Gastrocnemius medialis (tissue), 4 donors: ENCODE measurements around the gene BMI1. TPM values are rescaled to one million over a fixed set of nuclear protein-coding genes. Genes with fewer than 3 reads are reported as not detected.

Source experiments
- ATAC-seq, 2 donors: fragments of 150-250 bp; one replicate each; pipeline ENCODE4 v1.9.1; 2016
- DNase-seq, 2 donors: peaks; one replicate each; pipeline ENCODE4 v3.0.0-alpha.2; 2019
- H3K27ac ChIP-seq, 4 donors: fragments of 200-600 bp; sonication (generic); 1 replicate in 1 of 4; 2 replicates in 3 of 4; pipeline ENCODE4 v1.5.1; 2016 to 2018; ENCODE audit warnings: mild to moderate bottlenecking in 2 of 4, moderate library complexity in 1 of 4
- H3K27me3 ChIP-seq, 3 donors: fragments of 200-600 bp; sonication (generic) in 2 of 3; 1 replicate in 1 of 3; 2 replicates in 2 of 3; pipeline versions ENCODE4 v1.5.1 to v1.6.0; 2016 to 2019; ENCODE audit warnings: mild to moderate bottlenecking in 1 of 3, moderate library complexity in 1 of 3
- H3K36me3 ChIP-seq, 2 donors: fragments of 200-600 bp; sonication (generic) in 1 of 2; one replicate each; pipeline ENCODE4 v1.5.1; 2017 to 2018
- H3K4me1 ChIP-seq, 2 donors: fragments of 200-600 bp; sonication (generic) in 1 of 2; one replicate each; pipeline ENCODE4 v1.5.1; 2016 to 2017; ENCODE audit warnings: mild to moderate bottlenecking in 2 of 2
- H3K4me3 ChIP-seq, 4 donors: fragments of 200-600 bp; sonication (generic) in 3 of 4; 1 replicate in 1 of 4; 2 replicates in 3 of 4; pipeline ENCODE4 v1.5.1; 2016 to 2019; ENCODE audit warnings: mild to moderate bottlenecking in 2 of 4
- H3K9me3 ChIP-seq, 3 donors: fragments of 200-600 bp; sonication (generic) in 2 of 3; 1 replicate in 1 of 3; 2 replicates in 2 of 3; pipeline ENCODE4 v1.5.1; 2016 to 2019
- CTCF ChIP-seq, 5 experiments: fragments of 450-650 bp in 3 of 5; fragments of 200-600 bp in 2 of 5; sonication (generic) in 2 of 5; IDR thresholded peaks in 4 of 5; conservative IDR thresholded peaks in 1 of 5; 1 replicate in 4 of 5; 2 replicates in 1 of 5; pipeline ENCODE4 v1.5.1; 2016 to 2019; ENCODE audit warnings: antibody characterized with exemption in 5 of 5, mild to moderate bottlenecking in 3 of 5, moderate library complexity in 3 of 5
- POLR2A ChIP-seq, 2 donors: fragments of 450-650 bp; IDR thresholded peaks; one replicate each; pipeline ENCODE4 v1.6.1; 2017; ENCODE audit warnings: antibody characterized with exemption in 2 of 2, mild to moderate bottlenecking in 2 of 2, moderate library complexity in 2 of 2
- in situ Hi-C, 4 donors: fragments of 200-750 bp; cut with MboI; loops; one replicate each; pipeline versions ENCODE4 v1.15.0 to v1.8.0; 2017; ENCODE audit warnings: low sequenced_read_pairs in 4 of 4
- intact Hi-C: fragments of 100-400 bp; cut with DNase I; formaldehyde crosslinking; loops from one replicate; pipeline ENCODE4 v1.15.1; 2023; ENCODE audit warnings: low total_unique reads
- total RNA-seq, 4 donors: library from RNA; depleted of rRNA; stranded (reverse); fragments of >200 nt; gene quantifications; one replicate each; pipeline versions ENCODE4 v1.1.0 to v1.2.3, GENCODE V29; 2016

Gene BMI1
- total RNA-seq, 4 donors from 2014 or later: 22.4 to 68.4 (median 57.6) TPM

GRCh38 chr10:22293747-22294404 is 27.0 kb upstream of the BMI1 start:
- H3K27me3 ChIP-seq: no peaks in the 10 kb centered on the region
- DNase-seq (no peak), ATAC-seq (no peak)
- no peaks in the 10 kb centered on the region for H3K9me3 ChIP-seq
- in situ Hi-C loops: no loop called here
- no peak overlapping the region for H3K27ac ChIP-seq
- intact Hi-C loops: no loop called here
- H3K4me1 ChIP-seq: no peaks in the 10 kb centered on the region
- H3K4me3 ChIP-seq: no peak overlapping the region
- H3K36me3 ChIP-seq: no peaks in the 10 kb centered on the region
- TF ChIP-seq POLR2A (IDR thresholded peaks at IDR 0.05): no peak
- no peak for TF ChIP-seq CTCF (IDR thresholded peaks at IDR 0.05 in 4 of 5, conservative IDR thresholded peaks at IDR 0.05 in 1 of 5)

GRCh38 chr10:22294694-22295093 is 26.2 kb upstream of the BMI1 start:
- TF ChIP-seq CTCF (IDR thresholded peaks at IDR 0.05 in 4 of 5, conservative IDR thresholded peaks at IDR 0.05 in 1 of 5) (no peak), POLR2A (IDR thresholded peaks at IDR 0.05) (no peak)
- in situ Hi-C loops: no loop called here
- intact Hi-C loops: no loop called here
- DNase-seq (no peak), ATAC-seq (no peak)
- Histone ChIP-seq H3K36me3 (no peaks in the 10 kb centered on the region), H3K27me3 (no peaks in the 10 kb centered on the region), H3K27ac (no peak overlapping the region), H3K4me1 (no peaks in the 10 kb centered on the region), H3K4me3 (no peak overlapping the region), H3K9me3 (no peaks in the 10 kb centered on the region)

- ATAC-seq (no peak), DNase-seq (no peak)
- intact Hi-C loops (no loop called here), in situ Hi-C loops (loop anchor here in 2 of 4 donors (25.0 kb wide), 2 partner anchors 789 to 1136 kb away; partner anchors contain the start of gene OTUD1 (in 1 of the 2))
- H3K27me3 ChIP-seq: no peaks in the 10 kb centered on the region
- no peak overlapping the region for H3K27ac ChIP-seq
- TF ChIP-seq POLR2A (IDR thresholded peaks at IDR 0.05): no peak
- TF ChIP-seq CTCF (IDR thresholded peaks at IDR 0.05 in 4 of 5, conservative IDR thresholded peaks at IDR 0.05 in 1 of 5): no peak
- no peaks in the 10 kb centered on the region for H3K9me3 ChIP-seq
- no peaks in the 10 kb centered on the region for H3K36me3 ChIP-seq
- H3K4me3 ChIP-seq: no peak overlapping the region
- H3K4me1 ChIP-seq: no peaks in the 10 kb centered on the region
Observed at GRCh38 chr10:22301193-22301592, 19.7 kb upstream of the BMI1 start.

- intact Hi-C loops: no loop called here
- Histone ChIP-seq H3K36me3 (no peaks in the 10 kb centered on the region), H3K9me3 (no peaks in the 10 kb centered on the region), H3K27ac (no peak overlapping the region), H3K4me3 (no peak overlapping the region), H3K4me1 (no peaks in the 10 kb centered on the region), H3K27me3 (no peaks in the 10 kb centered on the region)
- no peak for TF ChIP-seq POLR2A (IDR thresholded peaks at IDR 0.05)
- no peak for TF ChIP-seq CTCF (IDR thresholded peaks at IDR 0.05 in 4 of 5, conservative IDR thresholded peaks at IDR 0.05 in 1 of 5)
- DNase-seq (no peak), ATAC-seq (no peak)
- in situ Hi-C loops: loop anchor here in 2 of 4 donors (25.0 kb wide), 2 partner anchors 791 to 1134 kb away; partner anchors contain the start of gene OTUD1 (in 1 of the 2)
Observed at GRCh38 chr10:22303461-22303860, 17.4 kb upstream of the BMI1 start.
